ENCODE measurements around the gene POU2AF2. TPM values are rescaled to one million over a fixed set of nuclear protein-coding genes. Genes with fewer than 3 reads are reported as not detected.

The POU2AF2 gene
- total and polyA plus RNA-seq, 2 of the 8 experiments (the other 6 are each of a cell fraction or from before 2014, with no cell fraction given), result not detected

GRCh38 chr11:111305162-111305802 is 59.8 kb downstream of the POU2AF2 start:
- no peak overlapping the region for H3K56ac ChIP-seq (replicated peaks; ENCODE audit: insufficient read length, low read depth, low read length)
- 89% methylated on average over 5 of the region's 5 CpGs; no CpG with 5 or more reads in 1 of the 2 experiments for WGBS, 2 experiments (ENCODE audit: extremely low coverage in 1 of 2, insufficient coverage in 1 of 2, insufficient read length in 1 of 2, insufficient replicate concordance in 2 of 2, low coverage in 1 of 2, low lambda C conversion rate in 2 of 2, missing lambda C conversion rate in 1 of 2)
- no peaks in the 10 kb centered on the region for H3K79me2 ChIP-seq (ENCODE audit: control insufficient read depth in 1 of 2, insufficient read depth in 2 of 2, low read length in 2 of 2)
- H3K23me2 ChIP-seq (ENCODE audit: low read depth, low read length), result no peaks in the 10 kb centered on the region
- H3K14ac ChIP-seq (ENCODE audit: insufficient read length), result no peak overlapping the region
- no peak overlapping the region for H2BK20ac ChIP-seq (ENCODE audit: low read length)
- no peak overlapping the region for H3K27ac ChIP-seq (ENCODE audit: low read depth, low read length)
- no peaks in the 10 kb centered on the region for H3K36me3 ChIP-seq (ENCODE audit: control insufficient read depth in 2 of 4, insufficient read depth in 4 of 4, low read length in 3 of 4)
- H3K9ac ChIP-seq (replicated peaks in 1 of 4; ENCODE audit: extremely low read depth in 1 of 4, low read depth in 3 of 4, low read length in 3 of 4), result no peak overlapping the region
- POLR2A ChIA-PET (ENCODE audit: partially characterized antibody), result no interaction called here
- CTCF ChIA-PET (ENCODE audit: partially characterized antibody), result interaction anchor here (0.7 kb wide), 1 partner anchor 1177 kb away, joined by 4 read pairs; no protein-coding TSS in a partner anchor
- H2BK120ac ChIP-seq (replicated peaks; ENCODE audit: low read depth, low read length), result no peak overlapping the region
- peaks cover 0 to 4% (median 1%) of the 10 kb centered on the region in 4 experiments; a peak in 4 of 7 replicates for H3K27me3 ChIP-seq (replicated peaks in 1 of 4; ENCODE audit: control insufficient read depth in 3 of 4, extremely low read depth in 1 of 4, insufficient read depth in 3 of 4, low read length in 3 of 4)
- no peaks in the 10 kb centered on the region for H4K20me1 ChIP-seq (replicated peaks in 1 of 2; ENCODE audit: control insufficient read depth in 1 of 2, insufficient read depth in 2 of 2, low read length in 2 of 2)
- H2BK12ac ChIP-seq (ENCODE audit: low read depth, low read length), result no peak overlapping the region
- no peak overlapping the region for H4K8ac ChIP-seq (ENCODE audit: extremely low read depth, insufficient read depth, low read length)
- H2BK15ac ChIP-seq (ENCODE audit: low read length), result no peak overlapping the region
- no peak overlapping the region for H3K4me3 ChIP-seq (ENCODE audit: extremely low read depth in 1 of 4, insufficient read depth in 2 of 4, low read depth in 3 of 4, low read length in 4 of 4)
- no peak overlapping the region for H4K91ac ChIP-seq (replicated peaks; ENCODE audit: insufficient read length, low read length)
- no peak overlapping the region for H2BK5ac ChIP-seq (ENCODE audit: low read depth, low read length)
- H3K4me1 ChIP-seq (replicated peaks in 1 of 4; ENCODE audit: control insufficient read depth in 3 of 4, insufficient read depth in 4 of 4, low read length in 3 of 4), result peaks cover 0 to 4% (median 0%) of the 10 kb centered on the region in 4 experiments; a peak in 2 of 7 replicates
- no peak overlapping the region for H3K4ac ChIP-seq (replicated peaks; ENCODE audit: insufficient read length, low read depth, low read length)
- H3K79me1 ChIP-seq (ENCODE audit: low read depth, low read length), result no peaks in the 10 kb centered on the region
- H3K4me2 ChIP-seq (ENCODE audit: insufficient read depth in 1 of 2, low read depth in 2 of 2, low read length in 2 of 2), result no peak overlapping the region
- no peaks in the 10 kb centered on the region for H3K9me3 ChIP-seq (ENCODE audit: insufficient read depth in 2 of 2, low read depth in 1 of 2, low read length in 1 of 2)
- FAIRE-seq, result no peak
- no peak overlapping the region for H3K18ac ChIP-seq (ENCODE audit: extremely low read depth, low read length)
- no peak overlapping the region for H2AFZ ChIP-seq (ENCODE audit: low read length)
- no peak for DNase-seq (ENCODE audit: low read depth in 1 of 2, low spot score in 2 of 2)
- no peak overlapping the region for H4K5ac ChIP-seq (ENCODE audit: insufficient read length, low read depth, low read length)
- no peak overlapping the region for H2AK5ac ChIP-seq (ENCODE audit: low read depth, low read length)
- TF ChIP-seq SUZ12 (IDR thresholded peaks at IDR 0.05; ENCODE audit: low read length) (no peak), TAF1 (IDR thresholded peaks at IDR 0.05; ENCODE audit: low read depth, low read length) (no peak), USF2 (IDR thresholded peaks at IDR 0.05; ENCODE audit: low read length) (no peak)
- H3K23ac ChIP-seq (ENCODE audit: insufficient read length), result no peak overlapping the region

All from H1 (cell line).